OCI-LY7 (cell line): ENCODE data around the gene GRXCR1.

Source experiments
- CTCF ChIP-seq: fragments of 200-600 bp; sonication (generic); conservative IDR thresholded peaks from 2 replicates; pipeline ENCODE4 v1.5.1; 2014; ENCODE audit warnings: mild to moderate bottlenecking, antibody characterized with exemption, low read length, moderate library complexity, mixed read lengths
- EZH2phosphoT487 ChIP-seq: fragments of 200-600 bp; sonication (generic); IDR thresholded peaks from 2 replicates; pipeline ENCODE4 v1.6.1; 2018; ENCODE audit warnings: low read depth, borderline replicate concordance, mild to moderate bottlenecking, mixed run types, antibody characterized with exemption, low read length, moderate library complexity, mixed read lengths

DNA sequence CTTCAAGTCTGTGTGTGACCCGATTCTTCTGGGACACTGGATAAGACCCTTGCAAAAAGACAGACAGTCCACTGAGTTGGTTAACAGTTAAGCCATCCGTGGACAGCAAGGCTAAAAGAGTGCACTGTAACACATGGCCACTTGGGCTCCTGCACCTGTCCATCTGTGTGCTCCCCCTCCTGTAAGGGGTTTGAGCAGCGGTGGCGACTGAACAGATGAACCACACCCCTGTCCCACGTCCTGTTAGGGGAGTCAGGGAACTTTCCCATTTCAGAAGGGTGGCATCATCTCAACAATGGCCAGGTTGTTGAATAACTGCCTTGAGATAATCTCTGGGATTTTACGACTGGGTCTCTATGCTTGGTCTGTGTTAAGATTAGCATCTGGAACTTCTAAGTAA is 178.6 kb downstream of the GRXCR1 start:
- TF ChIP-seq CTCF, result no peak
- no peak for TF ChIP-seq EZH2phosphoT487
